Measurements from ENCODE around the gene PRKAR1A. TPM values are rescaled to one million over a fixed set of nuclear protein-coding genes. Genes with fewer than 3 reads are reported as not detected.
A peak's percentile ranks its signal among the peaks of the same experiment; 100 is the strongest.

Gene PRKAR1A
- total RNA-seq, 1 donor from 2014 or later = 374 TPM

DNA sequence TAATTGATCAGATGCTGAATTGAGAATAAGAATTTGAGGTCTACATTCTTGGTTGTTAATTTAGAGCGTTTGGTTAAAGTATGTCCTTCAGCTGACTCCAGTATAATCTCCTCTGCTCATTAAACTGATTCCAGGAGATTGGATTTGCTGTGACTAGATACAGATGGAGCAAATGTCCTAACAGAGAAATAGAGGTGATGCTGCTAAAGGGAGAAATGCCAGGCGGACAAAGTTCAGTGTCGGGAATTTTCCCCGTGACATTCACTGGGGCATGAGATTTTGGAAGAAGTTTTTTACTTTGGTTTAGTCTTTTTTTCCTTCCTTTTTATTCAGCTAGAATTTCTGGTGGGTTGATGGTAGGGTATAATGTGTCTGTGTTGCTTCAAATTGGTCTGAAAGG is 19.0 kb downstream of the PRKAR1A start:
- no peaks in the 10 kb centered on the region for H3K9me3 ChIP-seq
- no peaks in the 10 kb centered on the region for H3K27me3 ChIP-seq (ENCODE audit: low read depth)
- no peak for TF ChIP-seq CTCF (IDR thresholded peaks at IDR 0.05)
- no peak overlapping the region for H3K27ac ChIP-seq
- ATAC-seq (no peak), DNase-seq (no peak)
- intact Hi-C loops (cut with DNase I) = no loop called here
- peaks cover 100% of the 10 kb centered on the region for H3K36me3 ChIP-seq
- H3K4me3 ChIP-seq = no peak overlapping the region
- H3K4me1 ChIP-seq = peaks cover 23% of the 10 kb centered on the region

DNA sequence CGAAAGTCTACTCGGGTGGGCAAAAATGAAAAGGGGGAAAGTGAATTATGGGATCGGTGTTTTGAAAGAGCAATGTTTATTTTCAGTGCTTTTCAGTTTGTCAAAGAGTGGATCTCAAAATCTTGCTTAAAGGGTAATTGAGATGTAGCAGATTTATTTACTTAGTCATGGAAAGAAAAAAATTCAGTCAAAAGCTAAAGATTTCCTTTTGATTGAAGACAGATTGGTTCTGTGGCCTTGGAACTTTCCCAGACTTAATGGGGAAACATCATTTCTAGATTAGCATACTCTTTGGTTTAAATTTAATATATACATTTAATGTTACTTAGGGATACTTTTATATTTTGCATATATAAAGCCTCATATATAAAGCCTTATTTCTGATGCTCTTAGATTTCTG is 20.6 kb downstream of the PRKAR1A start:
- ATAC-seq (no peak), DNase-seq (no peak)
- no peak overlapping the region for H3K4me3 ChIP-seq
- H3K27ac ChIP-seq = no peak overlapping the region
- H3K36me3 ChIP-seq = peaks cover 100% of the 10 kb centered on the region
- intact Hi-C loops (cut with DNase I) = no loop called here
- H3K27me3 ChIP-seq (ENCODE audit: low read depth) = no peaks in the 10 kb centered on the region
- H3K9me3 ChIP-seq = no peaks in the 10 kb centered on the region
- peaks cover 19% of the 10 kb centered on the region for H3K4me1 ChIP-seq
- TF ChIP-seq CTCF (IDR thresholded peaks at IDR 0.05) = no peak

- H3K36me3 ChIP-seq = peaks cover 95% of the 10 kb centered on the region
- no peak overlapping the region for H3K4me3 ChIP-seq
- DNase-seq (no peak), ATAC-seq (peak in 1 of 2 donors; percentile 9)
- H3K9me3 ChIP-seq = no peaks in the 10 kb centered on the region
- intact Hi-C loops (cut with DNase I) = no loop called here
- peak; percentile 41 for TF ChIP-seq CTCF (IDR thresholded peaks at IDR 0.05)
- no peak overlapping the region for H3K27ac ChIP-seq
- H3K27me3 ChIP-seq (ENCODE audit: low read depth) = no peaks in the 10 kb centered on the region
- peaks cover 15% of the 10 kb centered on the region for H3K4me1 ChIP-seq
Observed at GRCh38 chr17:68533887-68534694, 21.9 kb downstream of the PRKAR1A start.

DNA sequence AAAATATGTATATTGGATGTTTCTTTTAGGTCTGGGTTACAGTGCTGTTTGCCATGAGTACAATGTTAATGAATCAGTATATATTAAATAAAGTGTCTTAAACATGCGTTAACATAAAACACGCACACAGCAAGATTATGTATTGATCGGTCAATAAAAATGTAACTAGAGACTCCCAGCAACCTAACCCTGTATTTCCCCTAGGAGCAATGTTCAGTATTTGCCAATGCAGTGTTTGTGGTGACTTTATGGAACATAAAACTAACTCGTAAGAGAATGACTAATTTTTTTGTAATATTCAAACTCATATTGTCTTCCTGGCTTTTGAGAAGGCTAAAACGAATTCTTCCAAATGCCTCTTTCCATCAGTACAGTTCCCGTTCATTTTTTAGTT is 22.5 kb downstream of the PRKAR1A start:
- DNase-seq (no peak), ATAC-seq (no peak)
- Histone ChIP-seq H3K36me3 (peaks cover 93% of the 10 kb centered on the region), H3K9me3 (no peaks in the 10 kb centered on the region), H3K4me3 (no peak overlapping the region), H3K27me3 (ENCODE audit: low read depth) (no peaks in the 10 kb centered on the region), H3K4me1 (peaks cover 21% of the 10 kb centered on the region), H3K27ac (no peak overlapping the region)
- intact Hi-C loops (cut with DNase I) = no loop called here
- TF ChIP-seq CTCF (IDR thresholded peaks at IDR 0.05) = no peak

- intact Hi-C loops (cut with DNase I) = no loop called here
- no peaks in the 10 kb centered on the region for H3K9me3 ChIP-seq
Observed at GRCh38 chr17:68535922-68536321, 23.7 kb downstream of the PRKAR1A start.

More at GRCh38 chr17:68535922-68536321, 23.7 kb downstream of the PRKAR1A start:
- DNase-seq (no peak), ATAC-seq (no peak)
- H3K4me1 ChIP-seq = peaks cover 32% of the 10 kb centered on the region
- H3K27me3 ChIP-seq (ENCODE audit: low read depth) = no peaks in the 10 kb centered on the region
- peaks cover 91% of the 10 kb centered on the region for H3K36me3 ChIP-seq
- H3K27ac ChIP-seq = no peak overlapping the region
- no peak overlapping the region for H3K4me3 ChIP-seq
- TF ChIP-seq CTCF (IDR thresholded peaks at IDR 0.05) = no peak

Data from lower lobe of right lung (tissue), 2 donors.